GM12891 (cell line): ENCODE measurements around the gene CD2.

Source experiments
- PAX5 ChIP-seq: IDR thresholded peaks from 2 replicates; pipeline ENCODE4 v1.6.1; 2011; ENCODE audit warnings: low read length, moderate library complexity, mild to moderate bottlenecking; ENCODE audit not compliant: insufficient read depth, severe bottlenecking
- POLR2A ChIP-seq: IDR thresholded peaks from 2 replicates; pipeline ENCODE4 v1.6.1; 2011; ENCODE audit warnings: low read depth, low read length, control low read depth
- POLR2AphosphoS5 ChIP-seq: IDR thresholded peaks from 2 replicates; pipeline ENCODE4 v1.6.1; 2011; ENCODE audit warnings: low read depth, low read length, control low read depth
- POU2F2 ChIP-seq: IDR thresholded peaks from 2 replicates; pipeline ENCODE4 v1.6.1; 2011; ENCODE audit warnings: low read depth, mild to moderate bottlenecking, control low read depth, low read length, moderate library complexity
- SPI1 ChIP-seq: IDR thresholded peaks from 2 replicates; pipeline ENCODE4 v1.6.1; 2011; ENCODE audit warnings: low read depth, low read length, control low read depth
- TAF1 ChIP-seq: IDR thresholded peaks from 2 replicates; pipeline ENCODE4 v1.6.1; 2011; ENCODE audit warnings: low read depth, low read length, control low read depth

GRCh38 chr1:116806671-116807070 is 52.4 kb downstream of the CD2 start:
- TF ChIP-seq POLR2A, result no peak
- TF ChIP-seq TAF1, result no peak
- no peak for TF ChIP-seq POLR2AphosphoS5
- no peak for TF ChIP-seq PAX5
- TF ChIP-seq SPI1, result no peak
- no peak for TF ChIP-seq POU2F2
